Measurements from ENCODE around the gene CTDSPL. TPM values are rescaled to one million over a fixed set of nuclear protein-coding genes. Genes with fewer than 3 reads are reported as not detected.
"Not testable (repeated sequence)": the region's sequence is repeated elsewhere in the genome, so short reads cannot be mapped to it uniquely, and the experiment has no call there.

The CTDSPL gene
- total RNA-seq, 1 donor from 2014 or later: 11.8 TPM

- Mint-ChIP-seq H3K4me3 (ENCODE audit: low read depth) (no peak overlapping the region), H3K4me1 (ENCODE audit: low read depth) (no peaks in the 10 kb centered on the region), H3K27ac (no peak overlapping the region), H3K36me3 (ENCODE audit: low read depth) (no peaks in the 10 kb centered on the region), H3K9me3 (no peaks in the 10 kb centered on the region), H3K27me3 (ENCODE audit: low read depth) (no peaks in the 10 kb centered on the region)
- intact Hi-C loops (cut with micrococcal nuclease): no loop called here
- DNase-seq (ENCODE audit: low spot score): no peak
These were observed 126.1 kb downstream of the CTDSPL start for GRCh38 chr3:37987751-37988179.

DNA sequence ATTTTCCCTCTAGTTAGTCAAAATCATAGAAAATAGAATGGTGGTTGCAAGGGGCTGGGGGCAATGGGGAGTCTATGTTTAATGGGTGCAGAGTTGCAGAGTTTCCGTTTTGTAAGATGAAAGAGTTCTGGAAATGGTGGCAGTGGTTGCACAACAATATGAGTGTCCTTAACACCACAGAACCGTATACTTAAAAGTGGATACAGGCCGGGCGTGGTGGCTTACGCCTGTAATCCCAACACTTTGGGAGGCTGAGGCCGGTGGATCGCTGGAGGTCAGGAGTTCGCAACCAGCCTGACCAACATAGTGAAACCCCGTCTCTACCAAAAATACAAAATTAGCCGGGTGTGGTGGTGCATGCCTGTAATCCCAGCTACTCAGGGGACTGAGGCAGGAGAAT is 126.7 kb downstream of the CTDSPL start:
- H3K4me3 Mint-ChIP-seq (ENCODE audit: low read depth); H3K27me3 Mint-ChIP-seq (ENCODE audit: low read depth); H3K36me3 Mint-ChIP-seq (ENCODE audit: low read depth); H3K4me1 Mint-ChIP-seq (ENCODE audit: low read depth); H3K9me3 Mint-ChIP-seq; intact Hi-C loops (cut with micrococcal nuclease); DNase-seq (ENCODE audit: low spot score); H3K27ac Mint-ChIP-seq: not testable (repeated sequence)

GRCh38 chr3:37988931-37989525 is 127.3 kb downstream of the CTDSPL start:
- no peak for DNase-seq (ENCODE audit: low spot score)
- Mint-ChIP-seq H3K36me3 (ENCODE audit: low read depth) (no peaks in the 10 kb centered on the region), H3K9me3 (no peaks in the 10 kb centered on the region), H3K4me3 (ENCODE audit: low read depth) (no peak overlapping the region), H3K27ac (no peak overlapping the region), H3K4me1 (ENCODE audit: low read depth) (peaks cover 8% of the 10 kb centered on the region), H3K27me3 (ENCODE audit: low read depth) (no peaks in the 10 kb centered on the region)
- intact Hi-C loops (cut with micrococcal nuclease): no loop called here

- peaks cover 15% of the 10 kb centered on the region for H3K4me1 Mint-ChIP-seq (ENCODE audit: low read depth)
- no peaks in the 10 kb centered on the region for H3K9me3 Mint-ChIP-seq
- H3K36me3 Mint-ChIP-seq (ENCODE audit: low read depth): no peaks in the 10 kb centered on the region
- intact Hi-C loops (cut with micrococcal nuclease): no loop called here
- H3K27ac Mint-ChIP-seq: no peak overlapping the region
- no peaks in the 10 kb centered on the region for H3K27me3 Mint-ChIP-seq (ENCODE audit: low read depth)
- DNase-seq (ENCODE audit: low spot score): no peak
- no peak overlapping the region for H3K4me3 Mint-ChIP-seq (ENCODE audit: low read depth)
These were observed 128.3 kb downstream of the CTDSPL start for GRCh38 chr3:37989821-37990480.

DNA sequence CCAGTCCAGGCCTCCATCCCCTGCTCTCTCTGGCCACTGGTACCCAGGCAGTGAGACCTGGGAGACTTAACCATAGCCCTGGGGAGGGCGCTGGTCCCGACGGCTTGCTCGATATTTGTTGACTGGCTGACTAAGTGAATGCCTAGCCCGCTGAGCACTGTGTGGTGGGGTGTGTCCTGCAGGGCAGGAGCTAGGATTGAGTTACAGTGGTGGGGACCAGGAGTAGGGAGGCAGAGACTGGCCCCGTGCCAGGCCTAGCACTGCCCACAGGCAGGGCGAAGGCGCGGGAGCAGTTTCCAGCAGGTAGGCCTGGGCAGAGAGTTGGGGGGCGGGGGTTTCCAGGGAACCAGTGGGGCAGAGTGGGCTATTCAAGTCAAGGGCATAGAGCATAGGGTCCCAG is 128.8 kb downstream of the CTDSPL start, which contains the start of gene VILL:
Gene VILL, plus strand, starts transcription at position 260 of the 400 bp plus-strand sequence. CDS start 2,887 bp downstream, outside the sequence.
- Mint-ChIP-seq H3K27ac (no peak within 1 kb of the TSS), H3K27me3 (ENCODE audit: low read depth) (no peaks in the 10 kb centered on the region), H3K4me3 (ENCODE audit: low read depth) (no peak within 1 kb of the TSS), H3K9me3 (no peaks in the 10 kb centered on the region), H3K36me3 (ENCODE audit: low read depth) (peaks cover 3% of the 10 kb centered on the region), H3K4me1 (ENCODE audit: low read depth) (peaks cover 21% of the 10 kb centered on the region)
- DNase-seq (ENCODE audit: low spot score): no peak
- intact Hi-C loops (cut with micrococcal nuclease): no loop called here

DNA sequence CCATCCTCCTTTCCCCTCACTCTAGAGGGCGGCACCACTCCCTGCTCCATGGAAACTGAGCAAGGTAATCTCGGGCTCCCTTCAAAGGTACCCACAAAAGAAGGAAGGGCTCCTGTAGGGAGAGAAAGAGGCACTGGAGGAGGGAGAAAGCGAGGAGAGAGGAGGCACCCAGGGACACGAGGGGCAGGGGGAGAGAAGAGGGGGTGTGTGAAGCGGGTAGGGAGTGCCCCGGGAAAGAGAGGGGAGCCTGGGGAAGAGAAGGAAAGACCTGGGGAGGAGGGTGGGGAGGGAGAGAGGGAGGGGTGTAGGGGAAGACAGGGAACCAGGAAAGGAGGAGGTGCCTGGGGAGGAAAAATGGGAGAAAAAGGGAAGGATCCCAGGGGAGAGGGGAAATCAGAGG is 129.4 kb downstream of the CTDSPL start:
- Mint-ChIP-seq H3K36me3 (ENCODE audit: low read depth) (peaks cover 8% of the 10 kb centered on the region), H3K4me3 (ENCODE audit: low read depth) (no peak overlapping the region), H3K4me1 (ENCODE audit: low read depth) (peaks cover 27% of the 10 kb centered on the region), H3K9me3 (no peaks in the 10 kb centered on the region), H3K27me3 (ENCODE audit: low read depth) (no peaks in the 10 kb centered on the region), H3K27ac (no peak overlapping the region)
- intact Hi-C loops (cut with micrococcal nuclease): no loop called here
- no peak for DNase-seq (ENCODE audit: low spot score)

DNA sequence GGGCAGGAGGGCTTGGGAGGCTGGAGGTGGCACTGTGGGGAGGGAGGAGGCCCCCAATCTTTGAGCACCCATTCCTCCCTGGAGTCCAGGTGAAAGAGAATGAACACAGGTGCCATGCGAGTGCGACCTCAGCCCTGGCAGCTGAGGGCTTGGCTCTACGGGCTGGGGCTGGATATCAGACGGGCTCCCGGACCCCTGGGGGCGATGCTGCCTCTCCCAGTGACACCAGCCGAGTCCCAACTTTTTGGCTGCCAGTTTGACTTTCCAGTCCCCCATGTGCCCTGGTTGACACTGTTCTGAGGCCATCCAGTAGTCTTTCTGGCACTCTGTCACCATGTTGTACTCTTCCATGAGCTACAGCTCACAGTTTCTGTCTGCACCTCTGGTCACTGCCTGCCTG is 130.1 kb downstream of the CTDSPL start:
- Mint-ChIP-seq H3K4me1 (ENCODE audit: low read depth) (peaks cover 34% of the 10 kb centered on the region), H3K27ac (no peak overlapping the region), H3K9me3 (no peaks in the 10 kb centered on the region), H3K4me3 (ENCODE audit: low read depth) (no peak overlapping the region), H3K36me3 (ENCODE audit: low read depth) (peaks cover 15% of the 10 kb centered on the region), H3K27me3 (ENCODE audit: low read depth) (no peaks in the 10 kb centered on the region)
- intact Hi-C loops (cut with micrococcal nuclease): no loop called here
- DNase-seq (ENCODE audit: low spot score): no peak

GRCh38 chr3:37992271-37993066 is 130.8 kb downstream of the CTDSPL start:
- peak overlapping the region; percentile 83 for H3K4me3 Mint-ChIP-seq (ENCODE audit: low read depth)

DNA sequence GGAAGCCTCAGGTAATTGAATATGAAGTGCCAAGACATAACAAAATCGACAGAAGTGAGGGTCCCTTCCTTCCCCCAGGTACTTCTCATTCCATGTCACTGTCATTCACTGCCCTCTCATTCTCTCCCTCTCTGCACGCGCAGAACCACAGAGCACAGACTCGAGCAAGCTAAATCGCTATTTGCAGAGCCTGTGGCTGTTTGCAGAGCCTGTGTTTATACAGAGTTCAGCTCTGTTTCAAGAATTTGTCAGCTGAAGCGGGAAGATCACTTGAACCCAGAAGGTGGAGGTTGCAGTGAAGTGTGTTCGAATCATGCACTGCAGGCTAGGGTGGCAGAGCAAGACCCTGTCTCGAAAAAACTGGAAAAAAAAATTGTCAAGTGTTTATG is 131.4 kb downstream of the CTDSPL start:
- H3K27me3 Mint-ChIP-seq (ENCODE audit: low read depth): no peaks in the 10 kb centered on the region
- no peak overlapping the region for H3K27ac Mint-ChIP-seq
- peaks cover 20% of the 10 kb centered on the region for H3K36me3 Mint-ChIP-seq (ENCODE audit: low read depth)
- no peaks in the 10 kb centered on the region for H3K9me3 Mint-ChIP-seq
- intact Hi-C loops (cut with micrococcal nuclease): no loop called here
- DNase-seq (ENCODE audit: low spot score): no peak
- H3K4me3 Mint-ChIP-seq (ENCODE audit: low read depth): peak overlapping the region; percentile 83
- H3K4me1 Mint-ChIP-seq (ENCODE audit: low read depth): peaks cover 36% of the 10 kb centered on the region

More at GRCh38 chr3:37992271-37993066, 130.8 kb downstream of the CTDSPL start:
- Mint-ChIP-seq H3K27me3 (ENCODE audit: low read depth) (no peaks in the 10 kb centered on the region), H3K4me1 (ENCODE audit: low read depth) (peaks cover 36% of the 10 kb centered on the region), H3K27ac (no peak overlapping the region), H3K36me3 (ENCODE audit: low read depth) (peaks cover 20% of the 10 kb centered on the region), H3K9me3 (no peaks in the 10 kb centered on the region)
- no peak for DNase-seq (ENCODE audit: low spot score)
- intact Hi-C loops (cut with micrococcal nuclease): no loop called here

GRCh38 chr3:37993460-37993819 is 131.8 kb downstream of the CTDSPL start:
- H3K4me3 Mint-ChIP-seq (ENCODE audit: low read depth): peak overlapping the region; percentile 83
- intact Hi-C loops (cut with micrococcal nuclease): no loop called here
- DNase-seq (ENCODE audit: low spot score): no peak
- H3K27me3 Mint-ChIP-seq (ENCODE audit: low read depth): no peaks in the 10 kb centered on the region
- peaks cover 38% of the 10 kb centered on the region for H3K4me1 Mint-ChIP-seq (ENCODE audit: low read depth)
- peak overlapping the region; percentile 87 for H3K27ac Mint-ChIP-seq
- H3K9me3 Mint-ChIP-seq: no peaks in the 10 kb centered on the region
- peaks cover 20% of the 10 kb centered on the region for H3K36me3 Mint-ChIP-seq (ENCODE audit: low read depth)

- peaks cover 43% of the 10 kb centered on the region for H3K4me1 Mint-ChIP-seq (ENCODE audit: low read depth)
- peak; percentile 54 for DNase-seq (ENCODE audit: low spot score)
- H3K27me3 Mint-ChIP-seq (ENCODE audit: low read depth): no peaks in the 10 kb centered on the region
- intact Hi-C loops (cut with micrococcal nuclease): loop anchor here (1.0 to 2.0 kb wide), 3 partner anchors 20 to 143 kb away; partner anchors contain the start of gene ACAA1
- peak overlapping the region; percentile 83 for H3K4me3 Mint-ChIP-seq (ENCODE audit: low read depth)
- H3K27ac Mint-ChIP-seq: peak overlapping the region; percentile 87
- H3K9me3 Mint-ChIP-seq: no peaks in the 10 kb centered on the region
- peaks cover 20% of the 10 kb centered on the region for H3K36me3 Mint-ChIP-seq (ENCODE audit: low read depth)
These were observed 132.3 kb downstream of the CTDSPL start for GRCh38 chr3:37993820-37994638.

- intact Hi-C loops (cut with micrococcal nuclease): loop anchor here (1.0 to 2.0 kb wide), 3 partner anchors 20 to 142 kb away; partner anchors contain the start of gene ACAA1
- peak overlapping the region; percentile 87 for H3K27ac Mint-ChIP-seq
- DNase-seq (ENCODE audit: low spot score): no peak
- no peaks in the 10 kb centered on the region for H3K9me3 Mint-ChIP-seq
- H3K27me3 Mint-ChIP-seq (ENCODE audit: low read depth): no peaks in the 10 kb centered on the region
- H3K4me3 Mint-ChIP-seq (ENCODE audit: low read depth): peak overlapping the region; percentile 83
- peaks cover 48% of the 10 kb centered on the region for H3K4me1 Mint-ChIP-seq (ENCODE audit: low read depth)
- peaks cover 23% of the 10 kb centered on the region for H3K36me3 Mint-ChIP-seq (ENCODE audit: low read depth)
These were observed 132.9 kb downstream of the CTDSPL start for GRCh38 chr3:37994639-37994972.

Measured in activated T-helper 2 cell treated with anti-CD3 and anti-CD28 coated beads, Interferon-gamma antibody, Interleukin-2, Interleukin-4, amounts not matched to agents 10 μg/mL and 5 μg/mL and 100 μg/mL, durations not matched to agents 14 hours and 24 hours and 36 hours (primary cell).